Measurements from ENCODE around the gene KYAT1. TPM values are rescaled to one million over a fixed set of nuclear protein-coding genes. Genes with fewer than 3 reads are reported as not detected.

KYAT1 gene
- 3.7 TPM for total RNA-seq

- peak; percentile 85 for ATAC-seq
These were observed at the start of gene KYAT1, which contains the start of gene LRRC8A for GRCh38 chr9:128881884-128882676. TSS of gene KYAT1 (minus strand) at chr9:128881950. CDS start at chr9:128845405, 36,545 bp downstream. TSS of gene LRRC8A (plus strand) at chr9:128882133. CDS start at chr9:128907165, 25,032 bp downstream.

DNA sequence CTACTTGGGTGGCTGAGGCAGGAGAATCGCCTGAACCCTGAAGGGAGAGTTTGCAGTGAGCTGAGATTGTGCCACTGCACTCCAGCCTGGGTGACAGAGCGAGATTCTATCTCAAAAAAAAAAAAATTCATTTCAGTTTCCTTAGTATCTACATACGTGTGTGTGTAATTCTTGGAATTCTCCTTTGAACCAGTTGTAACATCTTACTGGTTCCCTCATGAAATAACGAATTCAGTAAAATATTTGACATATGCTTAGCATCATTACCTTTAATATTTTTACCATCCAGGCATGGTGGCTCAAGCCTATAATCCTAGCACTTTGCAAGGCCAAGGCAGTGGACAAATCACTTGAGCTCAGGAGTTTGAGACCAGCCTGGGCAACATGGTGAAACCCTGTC is 47.8 kb upstream of the KYAT1 start:
- no peak for ATAC-seq

DNA sequence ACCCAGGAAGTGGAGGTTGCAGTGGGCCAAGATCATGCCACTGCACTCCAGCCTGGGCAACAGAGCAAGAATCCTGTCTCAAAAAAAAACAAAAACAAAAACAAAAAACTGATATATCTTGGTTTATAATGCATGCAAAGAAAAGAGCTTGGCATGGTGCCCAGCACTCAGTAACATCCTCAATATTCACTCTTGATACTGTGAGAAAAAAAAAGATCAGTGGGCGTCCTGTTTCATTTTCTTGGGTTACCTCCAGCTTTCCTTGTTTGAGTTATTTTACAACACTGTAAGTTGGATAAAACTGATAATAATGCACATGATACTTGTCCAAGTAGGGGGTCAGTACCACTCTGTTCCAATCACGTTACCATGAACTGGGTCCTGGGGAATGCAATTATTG is 46.9 kb upstream of the KYAT1 start:
- ATAC-seq: no peak

DNA sequence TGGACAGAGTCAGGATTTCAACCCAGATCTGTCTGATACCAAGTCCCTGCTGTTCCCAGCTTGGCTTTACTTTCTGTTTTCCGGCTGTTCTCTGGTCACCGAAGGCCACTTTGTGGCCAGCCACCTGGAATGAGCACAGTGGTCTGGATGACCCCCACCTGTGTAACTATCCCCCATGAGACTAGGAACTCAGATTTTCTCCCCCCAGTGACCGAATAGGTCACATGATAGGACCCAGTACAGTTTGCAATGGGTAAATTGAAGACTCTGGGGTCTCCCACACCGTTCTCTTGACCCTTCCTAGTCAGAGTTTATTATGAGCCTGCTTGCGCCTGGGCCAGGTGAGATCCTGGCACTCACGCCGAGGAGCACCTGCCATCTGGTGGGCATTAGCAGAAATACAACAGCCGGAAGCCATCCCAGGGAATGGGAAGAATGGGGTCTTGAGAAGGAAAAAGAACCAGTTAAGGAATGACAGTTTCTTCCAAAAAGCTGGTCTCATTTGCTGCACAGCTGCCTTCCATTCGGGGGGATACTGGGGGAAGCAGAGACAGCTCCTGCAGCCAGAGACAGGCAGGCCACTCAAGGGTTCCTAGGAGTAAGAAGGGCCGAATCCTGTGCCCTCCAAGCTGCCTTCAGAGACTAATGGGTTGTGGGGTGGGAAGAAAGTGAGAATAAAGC is 46.1 kb upstream of the KYAT1 start:
- ATAC-seq: peak; percentile 72

- no peak for ATAC-seq
These were observed 41.7 kb upstream of the KYAT1 start for GRCh38 chr9:128923493-128923883.

DNA sequence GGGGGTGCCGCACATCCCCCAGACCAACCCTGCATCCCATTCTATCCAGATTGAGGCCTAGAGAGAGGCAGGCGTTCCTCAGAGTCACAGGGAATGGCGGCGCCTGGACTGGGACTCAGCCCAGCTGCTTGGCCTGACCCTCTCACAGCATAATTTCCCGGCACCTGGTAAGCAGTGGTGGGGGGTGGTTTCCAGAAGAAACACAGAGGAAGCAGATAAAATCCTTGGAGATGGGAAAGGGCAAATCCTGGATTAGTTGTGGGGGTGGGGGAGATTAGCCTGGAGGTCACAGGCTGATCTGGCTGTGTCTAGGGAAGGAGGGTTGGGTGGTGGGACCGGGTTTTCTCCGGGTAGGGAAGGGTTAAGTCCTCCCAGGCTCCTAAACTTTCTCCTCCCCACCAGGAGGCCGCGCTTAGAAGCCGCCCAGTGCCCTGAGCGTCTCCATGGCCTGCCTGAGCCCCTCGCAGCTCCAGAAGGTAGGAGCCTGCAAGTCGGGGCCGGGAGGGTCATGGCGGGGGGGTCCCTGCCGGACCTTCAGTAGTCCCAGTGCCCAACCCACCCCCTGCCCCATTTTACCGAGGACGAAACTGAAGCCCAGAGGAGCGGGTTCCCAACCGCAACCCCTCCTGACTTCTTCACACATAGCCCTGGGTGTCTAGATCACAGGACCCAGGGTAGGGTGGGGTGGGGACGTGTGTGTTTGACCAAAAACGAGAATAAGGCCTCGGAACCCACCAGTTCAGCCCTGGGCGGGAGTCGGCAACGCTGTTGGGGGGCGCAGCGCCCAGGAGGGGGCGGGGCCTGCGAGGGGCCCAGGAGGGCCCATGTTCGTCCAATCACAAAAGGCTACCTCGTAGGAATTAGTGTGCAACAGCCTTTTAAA is 40.4 kb upstream of the KYAT1 start:
- ATAC-seq: peak; percentile 53

DNA sequence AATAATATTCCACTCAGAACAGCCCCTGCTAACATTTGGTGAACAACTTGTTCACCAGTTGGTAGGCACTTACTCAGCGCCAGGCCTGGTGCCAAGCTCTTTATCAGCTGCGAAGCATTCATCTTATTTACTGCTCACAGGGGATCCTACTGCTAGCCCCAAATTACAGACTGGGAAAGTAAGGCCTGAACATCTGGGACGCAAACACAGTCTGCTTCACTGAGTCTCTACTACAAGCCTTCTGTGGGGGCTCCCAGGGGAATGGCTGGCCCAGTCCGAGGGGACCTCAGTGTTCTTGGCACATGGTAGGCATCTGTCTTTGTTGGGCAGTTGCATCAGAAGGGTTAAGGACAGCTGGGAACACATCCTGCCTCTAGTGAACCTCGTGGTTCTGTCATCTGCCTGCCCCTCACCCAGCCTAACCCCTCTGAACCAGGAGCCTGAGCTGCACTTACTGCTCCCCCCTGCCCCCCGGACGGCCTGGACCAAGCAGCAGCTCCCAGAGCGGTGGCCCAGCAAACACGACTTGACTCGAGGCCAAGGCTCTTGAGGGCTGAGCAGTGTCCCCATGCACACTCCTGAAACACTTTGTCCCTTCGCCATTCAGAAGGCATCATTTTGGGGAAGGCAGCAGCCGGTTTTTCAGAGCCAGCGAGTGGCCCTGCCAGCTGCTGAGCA is 38.8 kb upstream of the KYAT1 start, which contains the start of gene PHYHD1:
Gene PHYHD1, plus strand, starts transcription at position 602 of the 678 bp plus-strand sequence. CDS start 1,342 bp downstream, outside the sequence.
- peak; percentile 4 for ATAC-seq

- no peak for ATAC-seq
These were observed 37.8 kb upstream of the KYAT1 start for GRCh38 chr9:128919402-128920089.

DNA sequence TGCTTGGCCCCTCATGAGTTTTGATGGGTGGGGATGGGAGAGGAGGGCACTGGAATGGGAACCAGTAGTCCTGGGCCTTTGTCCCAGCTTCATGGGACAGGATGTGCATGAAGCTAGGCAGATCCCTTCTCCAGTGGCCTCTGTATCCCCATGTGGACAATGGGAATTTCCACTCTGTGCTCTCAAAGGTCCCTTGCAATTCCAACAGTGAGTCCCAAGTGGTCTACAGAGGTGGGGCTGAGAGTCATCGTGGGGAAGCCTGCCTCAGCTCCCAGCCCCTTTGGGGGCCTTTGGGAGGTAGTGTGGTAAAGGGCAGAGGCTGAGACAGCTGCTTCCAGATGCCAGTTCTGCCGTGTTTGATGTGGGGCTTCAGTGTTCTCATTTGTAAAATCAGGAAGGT is 37.2 kb upstream of the KYAT1 start:
- no peak for ATAC-seq

DNA sequence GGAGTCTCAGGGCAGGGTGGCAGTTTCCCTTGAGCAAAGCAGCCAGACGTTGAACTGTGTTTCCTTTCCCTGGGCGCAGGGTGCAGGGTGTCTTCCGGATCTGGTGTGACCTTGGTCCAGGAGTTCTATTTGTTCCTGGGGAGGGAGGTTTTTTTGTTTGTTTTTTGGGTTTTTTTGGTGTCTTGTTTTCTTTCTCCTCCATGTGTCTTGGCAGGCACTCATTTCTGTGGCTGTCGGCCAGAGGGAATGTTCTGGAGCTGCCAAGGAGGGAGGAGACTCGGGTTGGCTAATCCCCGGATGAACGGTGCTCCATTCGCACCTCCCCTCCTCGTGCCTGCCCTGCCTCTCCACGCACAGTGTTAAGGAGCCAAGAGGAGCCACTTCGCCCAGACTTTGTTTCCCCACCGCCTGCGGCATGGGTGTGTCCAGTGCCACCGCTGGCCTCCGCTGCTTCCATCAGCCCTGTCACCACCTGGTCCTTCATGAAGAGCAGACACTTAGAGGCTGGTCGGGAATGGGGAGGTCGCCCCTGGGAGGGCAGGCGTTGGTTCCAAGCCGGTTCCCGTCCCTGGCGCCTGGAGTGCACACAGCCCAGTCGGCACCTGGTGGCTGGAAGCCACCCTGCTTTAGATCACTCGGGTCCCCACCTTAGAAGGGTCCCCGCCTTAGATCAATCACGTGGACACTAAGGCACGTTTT is 35.5 kb upstream of the KYAT1 start:
- peak; percentile 55 for ATAC-seq

GRCh38 chr9:128916745-128917144 is 35.0 kb upstream of the KYAT1 start:
- ATAC-seq: no peak

DNA sequence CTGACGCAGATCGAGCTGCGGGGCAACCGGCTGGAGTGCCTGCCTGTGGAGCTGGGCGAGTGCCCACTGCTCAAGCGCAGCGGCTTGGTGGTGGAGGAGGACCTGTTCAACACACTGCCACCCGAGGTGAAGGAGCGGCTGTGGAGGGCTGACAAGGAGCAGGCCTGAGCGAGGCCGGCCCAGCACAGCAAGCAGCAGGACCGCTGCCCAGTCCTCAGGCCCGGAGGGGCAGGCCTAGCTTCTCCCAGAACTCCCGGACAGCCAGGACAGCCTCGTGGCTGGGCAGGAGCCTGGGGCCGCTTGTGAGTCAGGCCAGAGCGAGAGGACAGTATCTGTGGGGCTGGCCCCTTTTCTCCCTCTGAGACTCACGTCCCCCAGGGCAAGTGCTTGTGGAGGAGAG is 34.5 kb upstream of the KYAT1 start:
- no peak for ATAC-seq

DNA sequence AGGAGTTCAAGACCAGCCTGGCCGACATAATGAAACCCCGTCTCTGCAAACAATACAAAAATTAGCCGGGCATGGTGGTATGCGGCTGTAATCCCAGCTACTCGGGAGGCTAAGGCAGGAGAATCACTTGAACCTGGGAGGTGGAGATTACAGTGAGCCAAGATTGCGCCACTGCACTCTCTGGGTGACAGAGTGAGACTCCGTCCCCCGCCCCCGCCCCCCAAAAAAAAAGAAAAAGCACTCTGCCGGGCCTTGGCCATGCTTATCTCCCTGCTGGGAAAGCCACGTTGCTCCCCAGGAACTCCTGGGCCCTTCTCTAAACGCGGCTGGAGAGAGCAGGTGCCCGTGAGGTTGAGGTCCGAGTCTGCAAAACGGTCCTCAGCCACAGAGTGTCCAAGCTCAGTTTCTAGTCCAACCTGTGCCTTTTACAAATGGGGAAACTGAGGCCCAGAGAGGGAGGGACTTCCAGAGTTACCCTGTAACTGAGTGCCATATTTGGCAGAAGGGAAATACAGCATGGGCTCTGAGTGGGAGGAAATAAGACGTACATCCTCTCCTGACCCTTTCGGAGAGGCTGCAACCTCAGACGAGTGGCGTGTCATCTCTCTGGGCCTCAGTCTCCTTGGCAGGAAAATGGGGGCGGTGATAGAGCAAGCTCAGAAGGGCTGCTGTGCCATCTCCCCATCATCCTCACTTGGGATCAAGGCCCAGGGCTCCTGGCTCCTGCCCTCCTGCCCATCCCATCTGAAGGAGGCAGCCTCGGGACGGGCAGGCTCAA is 32.4 kb upstream of the KYAT1 start:
- no peak for ATAC-seq

DNA sequence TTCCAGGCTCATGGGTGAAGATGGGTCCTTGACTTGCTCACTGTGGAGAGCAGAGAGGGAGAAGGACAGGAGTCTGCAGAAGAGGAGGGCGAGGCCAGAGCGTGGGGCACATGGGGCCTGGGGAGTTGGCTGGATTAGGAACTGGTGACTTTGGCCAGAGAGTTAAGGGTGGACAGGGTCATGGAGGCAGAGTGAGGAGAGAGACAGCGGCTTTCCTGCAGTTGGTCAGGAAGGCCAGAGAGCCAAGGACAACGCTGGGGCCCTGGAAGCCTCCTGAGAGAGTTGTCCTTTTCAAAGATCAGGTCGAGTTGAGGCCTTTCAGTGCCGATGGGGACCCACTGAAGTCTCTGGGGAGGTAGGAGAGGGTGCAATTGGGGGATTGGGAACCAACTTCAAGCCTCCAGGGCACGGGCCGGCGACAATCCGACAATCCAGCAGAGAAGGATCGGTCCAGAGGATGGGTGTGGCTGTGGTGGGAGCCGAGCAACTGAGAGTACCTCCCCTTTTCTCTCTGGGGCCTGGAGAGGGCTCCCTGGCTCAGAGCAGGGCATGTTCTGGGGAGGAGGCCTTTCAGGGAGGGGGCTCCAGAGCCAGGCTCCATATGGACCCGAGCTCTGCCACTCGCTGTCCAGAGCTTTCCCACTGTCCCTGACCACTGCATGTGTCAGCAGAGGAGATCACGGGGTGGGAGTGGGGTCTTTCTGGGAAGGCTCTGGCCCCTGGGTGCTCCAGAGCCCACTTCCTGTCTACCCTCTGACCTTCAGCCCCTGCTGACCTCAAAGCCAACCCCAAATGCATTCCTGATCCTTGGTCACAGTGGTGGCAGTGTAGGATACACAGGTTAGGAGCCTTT is 31.5 kb upstream of the KYAT1 start:
- ATAC-seq: peak; percentile 5

DNA sequence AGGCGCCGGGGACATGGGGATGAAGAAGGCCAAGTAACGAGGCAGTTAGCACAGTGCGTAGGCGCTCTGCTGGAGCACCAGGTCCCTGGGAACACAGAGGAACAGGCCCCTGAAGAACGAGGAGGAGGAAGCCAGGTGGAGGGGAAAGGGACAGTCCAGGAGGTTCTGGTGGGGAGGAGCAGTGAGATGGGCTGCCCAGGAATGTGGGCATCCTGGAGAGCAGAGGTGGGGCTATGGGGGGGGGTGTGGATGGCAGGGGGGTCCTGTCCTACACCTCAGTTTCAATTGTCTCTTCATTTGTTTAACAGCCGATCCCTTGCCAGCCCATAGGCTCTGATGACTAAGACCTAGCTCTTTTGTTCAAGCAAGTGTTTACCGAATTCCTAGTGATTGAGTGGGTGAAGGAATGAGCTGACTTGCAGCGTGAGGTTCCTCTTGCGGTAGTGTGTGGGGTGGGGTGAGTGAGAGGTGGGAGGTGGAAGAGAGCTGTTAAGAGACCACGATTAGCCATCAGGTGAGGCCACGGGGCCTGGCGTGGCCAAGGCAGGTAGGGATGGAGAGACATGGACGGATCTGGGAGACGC is 30.6 kb upstream of the KYAT1 start:
- ATAC-seq: peak; percentile 83

- ATAC-seq: peak; percentile 18
These were observed 29.8 kb upstream of the KYAT1 start for GRCh38 chr9:128911529-128912035.

GRCh38 chr9:128910906-128911305 is 29.2 kb upstream of the KYAT1 start:
- ATAC-seq: no peak

DNA sequence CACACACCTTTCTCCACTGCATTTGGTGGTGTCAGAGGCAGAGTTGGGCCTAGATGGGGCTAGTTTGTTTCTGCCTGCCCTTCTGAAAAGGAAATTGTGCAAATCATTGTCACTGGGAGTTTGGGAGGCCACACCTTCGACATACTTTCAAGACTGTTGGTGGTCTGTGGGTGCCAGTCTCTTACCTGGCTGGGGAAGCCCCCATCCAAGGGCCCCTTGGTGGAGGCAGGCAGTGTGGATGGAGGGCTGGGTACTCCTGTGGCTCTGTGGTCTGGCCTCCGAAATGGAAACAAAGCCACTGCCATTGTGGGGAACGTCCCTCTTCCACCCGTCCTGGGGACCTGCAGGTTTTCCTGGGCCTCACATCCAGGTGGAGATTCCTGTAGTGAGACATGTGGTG is 28.1 kb upstream of the KYAT1 start:
- no peak for ATAC-seq

DNA sequence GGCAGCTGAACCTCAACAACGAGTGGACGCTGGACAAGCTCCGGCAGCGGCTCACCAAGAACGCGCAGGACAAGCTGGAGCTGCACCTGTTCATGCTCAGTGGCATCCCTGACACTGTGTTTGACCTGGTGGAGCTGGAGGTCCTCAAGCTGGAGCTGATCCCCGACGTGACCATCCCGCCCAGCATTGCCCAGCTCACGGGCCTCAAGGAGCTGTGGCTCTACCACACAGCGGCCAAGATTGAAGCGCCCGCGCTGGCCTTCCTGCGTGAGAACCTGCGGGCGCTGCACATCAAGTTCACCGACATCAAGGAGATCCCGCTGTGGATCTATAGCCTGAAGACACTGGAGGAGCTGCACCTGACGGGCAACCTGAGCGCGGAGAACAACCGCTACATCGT is 26.6 kb upstream of the KYAT1 start:
- no peak for ATAC-seq
